GM21717 (cell line): Measurements from ENCODE around the gene RAD52.

ENCODE experiments used
- ATAC-seq: cut with Tn5 transposase; IDR thresholded peaks from one replicate; pipeline ENCODE4 v1.9.1; 2021; ENCODE audit warnings: mild to moderate bottlenecking, moderate library complexity; ENCODE audit not compliant: unreplicated experiment

RAD52 gene

GRCh38 chr12:879641-880040, 69.9 kb downstream of the RAD52 start:
- ATAC-seq: no peak

GRCh38 chr12:873954-874353, 75.5 kb downstream of the RAD52 start:
- no peak for ATAC-seq

GRCh38 chr12:870378-870777, 79.1 kb downstream of the RAD52 start:
- no peak for ATAC-seq

GRCh38 chr12:868722-869121, 80.8 kb downstream of the RAD52 start:
- no peak for ATAC-seq

GRCh38 chr12:867905-868304, 81.6 kb downstream of the RAD52 start:
- no peak for ATAC-seq

- no peak for ATAC-seq
Measured at GRCh38 chr12:865614-866013, 83.9 kb downstream of the RAD52 start.

GRCh38 chr12:863285-863684, 86.2 kb downstream of the RAD52 start:
- no peak for ATAC-seq

GRCh38 chr12:862303-862911, 87.1 kb downstream of the RAD52 start:
- ATAC-seq: no peak
